Muscle of back (tissue), 13 donors: ENCODE data around the gene SEZ6L. TPM values are rescaled to one million over a fixed set of nuclear protein-coding genes. Genes with fewer than 3 reads are reported as not detected.

ENCODE experiments used
- DNase-seq, 3 donors: peaks; one replicate each; pipeline versions ENCODE4 v3.0.0 to v3.0.0-alpha.2; 2013
- long read RNA-seq, 9 donors: transcript quantifications; one replicate each; lab custom pipeline, GENCODE V29; 2026
- polyA plus RNA-seq, 10 donors: library from polyadenylated mRNA; unstranded; fragments of 120-200 nt; gene quantifications; one replicate each; pipeline ENCODE4 v1.2.1, GENCODE V29; 2013; ENCODE audit not compliant: insufficient read length in 10 of 10

SEZ6L gene
- polyA plus RNA-seq: 1 to 10 TPM in 1 of 10 donors, under 1 TPM in 9; 0.31 to 1.2 (median 0.67) TPM
- long read RNA-seq, donor 1: 0 reads
- long read RNA-seq, donor 2: 0 reads
- long read RNA-seq, donor 3: 0 reads
- long read RNA-seq, donor 4, partial matches to known transcripts: 0 of 1 reads
- long read RNA-seq, donor 4, other reads (novel, unspliced or antisense): 0 of 1 reads
- long read RNA-seq, donor 5: 0 reads
- long read RNA-seq, donor 6: 0 reads
- long read RNA-seq, donor 7: 0 reads
- long read RNA-seq, donor 8: 0 reads
- long read RNA-seq, donor 9: 0 reads

DNA sequence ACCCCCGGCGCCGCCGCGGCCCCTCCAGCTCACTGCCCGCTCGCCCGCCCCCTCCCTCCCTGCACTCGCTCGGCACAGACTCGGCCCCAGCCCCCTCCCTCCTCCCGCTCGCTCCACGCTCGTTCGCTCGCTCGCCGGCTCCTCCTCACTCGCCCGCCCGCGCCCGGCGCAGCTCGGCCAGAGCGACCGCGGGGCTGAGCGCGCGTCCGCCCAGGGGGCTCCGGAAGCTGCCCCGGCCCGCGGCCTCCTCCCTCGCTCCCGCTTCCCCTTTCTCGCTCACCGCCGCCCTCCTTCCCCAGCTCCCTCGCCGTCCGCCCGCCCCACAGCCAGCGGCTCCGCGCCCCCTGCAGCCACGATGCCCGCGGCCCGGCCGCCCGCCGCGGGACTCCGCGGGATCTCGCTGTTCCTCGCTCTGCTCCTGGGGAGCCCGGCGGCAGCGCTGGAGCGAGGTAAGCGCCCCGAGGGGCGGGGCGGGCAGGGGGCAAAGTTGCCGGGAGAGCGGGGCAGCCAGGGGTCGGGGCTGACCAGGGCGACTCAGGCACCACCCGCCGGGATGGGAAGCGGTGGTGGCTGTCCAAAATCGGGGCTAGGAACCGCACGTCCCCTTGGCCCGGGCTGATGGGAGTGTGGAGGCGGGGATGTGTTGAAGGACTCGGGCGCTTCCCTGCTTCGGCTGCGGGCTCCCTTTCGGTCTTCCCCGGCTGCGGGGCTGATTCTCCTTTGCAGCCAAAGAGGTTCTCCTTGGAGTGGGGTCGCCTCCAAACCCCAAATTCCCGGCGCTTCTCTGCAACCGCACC lies at the start of gene SEZ6L:
TSS of gene SEZ6L (plus strand) at position 148 of the 797 bp plus-strand sequence. CDS start at position 356, 208 bp downstream.
- DNase-seq: peak in 1 of 3 donors; percentile 34

DNA sequence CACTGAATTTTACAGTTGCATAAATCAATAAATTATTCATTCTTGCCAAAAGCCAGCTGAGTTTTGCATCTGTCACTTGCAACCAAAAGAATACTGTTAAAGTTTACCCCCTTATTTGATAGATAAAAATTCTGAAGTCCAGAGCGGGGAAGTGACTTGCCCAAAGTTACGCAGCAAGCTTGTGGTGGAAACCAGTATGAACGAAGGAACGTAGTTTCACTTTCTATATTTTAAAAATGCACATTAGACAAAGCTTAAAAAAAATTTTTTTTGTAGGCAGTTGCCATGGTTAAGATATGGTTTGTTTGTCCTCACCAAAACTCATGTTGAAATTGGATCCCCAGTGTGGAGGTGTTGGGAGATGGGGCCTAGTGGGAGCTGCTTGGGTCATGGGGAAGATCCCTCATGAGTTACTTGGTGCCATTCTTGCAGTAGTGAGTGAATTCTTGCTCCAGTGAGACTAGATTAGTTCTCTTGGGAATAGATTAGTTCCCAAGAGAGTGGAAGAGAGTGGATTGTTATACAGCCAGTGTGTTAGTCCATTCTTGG lies 46.3 kb upstream of the SEZ6L start:
- no peak for DNase-seq

DNA sequence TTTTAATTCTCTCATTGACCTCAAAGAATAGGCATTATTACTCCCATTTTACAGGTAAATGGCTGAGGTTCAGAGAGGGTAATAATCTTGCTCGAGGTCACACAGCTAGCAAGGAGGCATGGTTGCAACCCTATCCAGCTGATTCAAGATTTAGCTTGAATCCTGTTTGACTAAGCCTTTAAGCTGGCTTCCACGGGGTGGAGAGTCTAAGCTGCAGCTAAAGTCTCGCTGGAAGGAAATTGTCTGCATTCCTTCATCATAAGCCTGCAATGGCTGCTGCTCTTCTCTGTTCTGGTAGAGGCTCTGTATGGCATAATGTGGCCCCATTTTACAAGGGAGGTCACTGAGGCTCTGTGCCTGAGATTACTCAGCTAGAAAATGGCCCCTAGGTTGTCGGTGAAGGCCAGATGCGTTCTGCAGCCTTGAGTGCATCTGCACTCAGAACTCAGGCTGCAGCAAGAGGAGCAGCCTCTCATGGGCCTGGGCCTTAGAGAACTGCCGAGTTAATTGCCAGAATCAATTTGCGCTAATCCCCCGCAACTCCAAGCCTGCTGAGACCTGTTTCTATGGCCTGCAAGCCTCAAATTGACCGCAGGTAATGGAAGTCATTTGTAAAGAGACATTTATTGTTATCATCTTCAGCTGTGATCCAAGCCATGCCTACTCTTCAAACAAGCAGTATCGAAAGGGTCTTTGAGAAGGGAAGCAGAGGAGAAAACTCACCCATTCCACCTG lies 44.1 kb upstream of the SEZ6L start:
- no peak for DNase-seq

DNA sequence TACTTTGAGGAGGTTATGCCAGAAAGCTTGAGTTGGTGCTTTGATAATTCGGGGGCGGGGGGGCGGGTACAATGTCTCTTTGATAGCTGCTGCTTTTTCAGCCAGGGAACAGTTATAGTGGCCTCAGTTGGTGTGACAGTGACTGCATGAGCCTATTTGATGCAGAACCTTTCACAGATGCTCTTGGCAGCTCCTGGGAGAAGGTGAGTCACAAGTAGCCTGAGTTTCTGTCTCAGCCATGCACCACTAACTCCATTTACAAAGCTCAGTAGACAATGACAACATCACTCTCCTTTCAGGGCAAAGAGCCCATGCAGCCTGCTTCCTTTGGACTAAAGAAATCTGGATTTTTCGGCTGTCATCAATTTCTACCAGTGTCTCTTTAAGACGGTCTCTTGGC lies 42.1 kb upstream of the SEZ6L start:
- DNase-seq: no peak

DNA sequence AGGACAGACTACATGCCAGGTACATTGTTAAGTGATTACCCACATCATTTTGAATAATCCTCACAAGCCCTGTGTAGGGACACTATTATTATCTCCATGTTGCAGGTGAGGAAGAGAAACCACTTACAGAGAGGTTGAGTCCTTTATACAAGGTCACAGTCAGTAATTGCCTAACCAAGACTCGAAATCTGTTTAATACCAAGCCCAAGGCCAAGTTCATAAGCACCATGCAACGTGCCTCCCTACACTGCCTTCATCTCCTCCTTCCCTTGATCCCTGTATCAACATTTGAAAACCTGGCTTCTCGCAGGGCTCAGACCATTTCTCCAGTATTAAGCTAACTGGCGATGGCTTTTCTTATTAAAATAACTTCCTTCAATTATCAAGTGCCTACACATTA lies 41.7 kb upstream of the SEZ6L start:
- DNase-seq: no peak

DNA sequence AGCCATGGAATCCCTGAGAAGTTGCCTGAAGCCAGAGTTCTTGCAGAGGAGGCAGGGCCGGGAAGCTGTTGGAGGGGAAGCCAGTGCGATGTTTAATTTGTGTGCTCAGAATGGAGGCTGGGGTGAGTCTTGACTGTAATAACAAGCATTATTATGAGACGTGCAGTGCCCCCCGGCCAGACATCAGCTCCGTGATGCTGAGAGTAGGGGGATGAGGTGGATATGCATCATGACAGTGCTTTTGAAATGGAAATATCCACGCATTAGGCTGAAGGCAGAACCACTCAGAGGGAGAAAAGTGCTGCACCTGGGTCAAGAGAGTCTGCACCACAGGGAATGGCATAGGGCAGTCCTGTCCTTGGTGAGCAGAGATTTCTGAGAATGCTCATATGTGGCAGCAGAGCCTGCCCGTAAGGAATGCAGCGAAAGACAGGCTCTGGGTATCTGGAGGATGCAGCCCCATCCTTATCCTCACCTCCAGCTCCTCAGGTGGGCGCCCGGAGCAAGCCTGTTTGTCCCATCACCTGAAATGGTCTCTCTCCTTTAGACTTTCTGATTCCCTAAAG lies 37.6 kb upstream of the SEZ6L start:
- DNase-seq: no peak

DNA sequence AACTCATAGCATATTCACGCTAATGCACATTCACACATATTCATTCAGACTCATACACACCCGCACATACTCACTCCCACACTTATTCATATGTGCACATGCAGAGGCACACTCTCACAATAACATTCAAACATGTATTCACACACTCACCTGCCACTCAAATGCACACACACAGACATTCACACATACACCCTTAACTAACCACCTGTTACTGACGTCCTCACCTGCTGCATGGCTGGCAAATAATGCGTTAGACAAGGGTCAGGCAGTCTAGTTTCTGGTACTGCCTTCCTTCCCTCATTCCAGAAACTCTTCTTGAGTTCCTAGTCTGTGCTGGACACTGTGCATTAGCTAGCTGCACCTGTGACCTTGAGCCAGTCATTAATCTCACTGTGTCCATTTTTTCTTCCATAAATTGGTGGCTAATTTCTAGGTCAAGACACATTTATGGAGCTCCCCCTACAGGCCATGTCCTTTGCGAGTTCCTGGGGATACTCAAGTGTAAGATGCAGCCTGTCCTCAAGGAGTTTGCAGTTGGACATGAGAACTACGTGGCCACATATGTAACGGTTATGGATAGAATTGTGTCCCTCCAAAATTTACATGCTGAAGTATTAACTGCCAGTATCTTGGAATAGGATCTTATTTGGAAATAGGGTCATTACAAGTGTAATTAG lies 34.5 kb upstream of the SEZ6L start:
- no peak for DNase-seq

DNA sequence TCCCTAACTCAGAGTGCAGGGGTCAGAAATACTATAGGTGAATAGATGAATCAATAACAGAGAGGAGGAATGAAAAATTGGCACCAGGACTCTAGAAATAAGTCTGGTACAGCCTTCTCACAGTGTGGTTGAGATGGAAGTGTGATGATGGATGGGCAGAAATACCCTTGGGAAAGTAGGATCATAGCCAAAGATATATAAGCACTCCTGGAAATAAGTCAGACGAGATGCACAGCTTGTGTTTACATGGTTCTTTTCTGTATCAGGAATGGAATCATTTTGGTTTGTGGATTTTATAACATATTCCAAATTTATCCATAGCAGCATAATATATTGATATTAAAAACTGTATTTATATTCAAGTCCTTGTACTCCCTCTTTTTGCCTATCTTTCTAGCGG lies 33.5 kb upstream of the SEZ6L start:
- no peak for DNase-seq

DNA sequence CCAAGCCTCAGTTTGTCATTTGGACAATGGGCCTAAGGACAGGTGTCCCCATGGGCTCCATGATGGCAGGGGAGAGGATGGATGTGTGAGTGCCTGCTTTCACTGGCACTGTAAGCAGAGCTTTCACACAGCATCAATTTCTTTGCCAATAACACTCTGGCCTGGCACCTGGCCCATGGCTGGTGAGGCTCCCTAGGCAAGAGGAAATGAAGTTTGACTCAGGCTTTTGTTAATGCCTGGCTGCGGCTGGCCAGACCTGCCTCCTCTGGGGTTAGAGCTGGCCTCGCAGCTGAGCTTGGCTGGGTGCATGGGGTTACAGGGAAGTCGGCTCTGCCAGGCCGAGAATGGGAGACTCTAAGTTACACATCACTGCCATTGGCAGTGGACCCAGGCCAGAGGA lies 30.0 kb upstream of the SEZ6L start:
- no peak for DNase-seq

DNA sequence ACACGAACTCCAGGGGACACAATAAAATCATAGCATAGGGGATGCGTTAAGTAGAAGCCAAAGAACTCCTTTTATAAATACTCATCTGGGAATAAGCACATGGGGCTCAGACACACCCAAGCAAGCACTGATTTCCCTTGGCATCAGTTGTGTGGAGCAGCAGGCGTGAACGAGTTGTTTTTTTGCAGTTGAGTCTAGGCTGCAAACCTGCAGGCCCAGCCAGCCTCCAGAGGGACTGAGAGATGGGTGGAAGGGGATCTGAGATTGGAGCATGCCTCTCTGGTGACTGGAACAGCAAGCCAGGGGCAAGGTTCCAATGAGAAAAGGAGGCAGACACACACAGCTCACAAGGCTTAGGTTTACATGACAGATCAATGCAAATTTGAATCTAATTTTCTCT lies 27.4 kb upstream of the SEZ6L start:
- no peak for DNase-seq

DNA sequence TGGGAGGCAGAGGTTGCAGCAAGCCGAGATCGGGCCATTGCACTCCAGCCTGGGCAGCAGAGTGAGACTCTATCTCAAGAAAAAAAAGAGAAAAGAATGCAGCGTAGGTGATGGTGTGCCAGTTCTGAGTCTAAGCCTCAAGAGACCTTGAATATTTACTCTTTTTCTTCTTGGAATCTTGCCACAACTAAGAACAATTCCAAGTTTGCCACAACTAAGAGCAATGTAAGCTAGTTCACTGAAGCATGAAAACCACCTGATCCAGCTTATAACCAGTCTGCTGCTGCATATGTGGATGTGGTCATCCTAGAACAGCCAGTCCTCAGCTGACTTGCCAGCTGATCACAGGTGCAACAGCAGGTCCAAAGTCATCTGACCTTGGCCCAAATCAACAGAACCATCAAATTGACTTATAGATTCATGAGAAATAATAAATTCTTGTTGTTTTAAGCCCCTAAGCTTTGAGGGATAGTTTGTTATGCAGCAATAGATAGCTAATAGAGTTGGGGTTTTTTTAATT lies 25.4 kb upstream of the SEZ6L start:
- no peak for DNase-seq

DNA sequence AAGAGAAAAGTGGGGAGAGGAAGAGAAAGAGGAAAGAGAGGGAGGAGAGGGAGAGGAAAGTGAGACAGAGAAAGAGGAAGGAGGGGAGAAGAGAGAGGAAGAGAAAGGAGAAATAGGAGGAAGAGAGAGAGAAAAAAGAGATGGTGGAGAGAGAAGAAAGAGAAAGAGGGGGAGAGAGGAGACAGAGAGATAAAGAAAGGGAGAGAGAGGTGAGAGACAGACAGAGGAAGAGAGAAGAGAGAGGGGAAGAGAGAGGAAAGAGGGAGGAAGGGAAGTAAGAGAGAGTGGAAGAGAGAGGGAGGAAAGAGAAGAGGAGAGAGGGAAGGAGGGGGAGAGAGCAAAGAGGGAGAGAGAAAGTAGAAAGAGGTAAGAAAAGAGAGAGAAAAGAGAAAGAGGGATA lies 9.4 kb upstream of the SEZ6L start:
- DNase-seq: no peak

DNA sequence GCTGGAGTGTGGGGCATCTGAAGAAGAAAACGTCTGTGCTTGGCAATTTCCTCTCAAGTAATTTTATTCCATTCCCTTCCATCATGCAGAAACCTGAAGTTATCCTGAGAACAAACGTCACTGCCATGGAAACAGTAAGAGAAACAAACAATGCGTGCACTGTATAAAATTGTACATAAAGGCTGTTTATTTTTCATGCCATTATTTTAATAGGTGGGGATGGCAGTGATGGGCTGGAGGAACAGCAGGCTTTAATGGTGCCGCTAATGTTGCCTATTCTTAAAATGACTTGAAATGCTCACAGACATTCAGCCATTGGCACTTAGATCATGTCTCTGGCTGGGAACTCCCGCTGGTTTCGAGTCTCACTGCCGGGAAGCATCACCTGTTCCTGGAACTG lies 7.5 kb upstream of the SEZ6L start:
- no peak for DNase-seq

DNA sequence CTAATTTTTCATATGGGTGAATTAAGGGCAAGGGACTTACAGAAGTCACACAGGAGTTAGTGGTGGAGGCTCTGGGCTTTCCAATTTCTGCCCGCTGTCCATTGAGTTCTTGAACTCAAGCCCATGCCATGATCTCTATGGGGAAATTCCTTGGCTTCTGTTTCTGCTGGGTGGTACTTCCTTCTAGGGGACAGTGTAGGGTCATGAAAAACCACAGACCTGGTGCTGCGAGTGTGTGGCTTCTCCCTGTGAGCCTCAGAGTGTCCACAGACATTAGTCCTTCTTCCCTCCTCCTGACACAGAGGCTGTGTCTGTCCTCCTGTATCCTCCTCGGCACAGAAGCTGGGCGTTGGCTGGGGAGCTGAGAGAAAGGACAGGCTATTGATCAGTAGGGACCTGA lies 6.3 kb upstream of the SEZ6L start:
- no peak for DNase-seq

DNA sequence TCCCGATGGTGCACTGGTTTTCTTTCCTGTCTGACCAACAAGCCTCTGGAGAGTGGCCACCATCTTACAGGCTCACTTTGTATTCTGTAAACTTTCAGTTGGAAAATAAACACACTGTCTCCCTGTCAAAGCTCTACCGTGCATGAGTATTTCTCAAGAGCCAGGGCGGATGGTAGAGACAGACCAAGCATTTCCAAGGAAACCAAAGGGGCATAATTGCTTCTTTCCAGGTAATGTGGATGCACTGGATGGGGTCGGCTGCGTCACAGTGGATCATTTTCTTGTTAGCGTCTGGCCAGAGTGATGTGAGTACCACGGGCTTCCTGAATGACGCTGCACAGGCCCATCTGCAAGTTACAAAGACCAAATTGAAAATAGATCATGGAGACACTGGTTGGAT lies 5.1 kb upstream of the SEZ6L start:
- no peak for DNase-seq

DNA sequence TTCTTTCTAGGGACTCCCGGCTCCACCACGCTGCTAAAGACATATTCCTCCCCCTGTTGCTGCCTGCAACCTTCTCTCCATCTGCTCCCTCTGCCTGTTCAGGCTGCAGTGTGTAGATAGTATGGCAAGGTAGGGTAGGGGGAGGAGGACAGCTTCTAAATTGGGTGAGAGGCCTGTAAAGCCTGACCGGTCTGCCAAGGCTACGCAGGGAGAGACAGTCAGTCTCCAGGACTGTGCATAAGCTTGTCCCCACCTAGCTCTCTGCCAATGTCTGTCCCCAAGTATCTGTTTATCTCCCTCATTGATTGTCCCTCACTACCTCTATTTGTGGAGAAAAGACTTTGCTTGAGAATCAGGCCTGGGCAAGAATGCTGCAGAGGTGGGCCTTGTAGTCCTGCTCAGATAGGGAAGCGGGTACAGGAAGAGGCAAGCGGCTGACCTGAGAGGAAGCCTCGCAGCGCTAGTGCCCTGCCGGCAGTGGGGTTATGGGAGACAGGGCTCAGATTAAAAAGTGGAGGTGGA lies 871 bp upstream of the SEZ6L start:
- DNase-seq: peak in 1 of 3 donors; percentile 22

DNA sequence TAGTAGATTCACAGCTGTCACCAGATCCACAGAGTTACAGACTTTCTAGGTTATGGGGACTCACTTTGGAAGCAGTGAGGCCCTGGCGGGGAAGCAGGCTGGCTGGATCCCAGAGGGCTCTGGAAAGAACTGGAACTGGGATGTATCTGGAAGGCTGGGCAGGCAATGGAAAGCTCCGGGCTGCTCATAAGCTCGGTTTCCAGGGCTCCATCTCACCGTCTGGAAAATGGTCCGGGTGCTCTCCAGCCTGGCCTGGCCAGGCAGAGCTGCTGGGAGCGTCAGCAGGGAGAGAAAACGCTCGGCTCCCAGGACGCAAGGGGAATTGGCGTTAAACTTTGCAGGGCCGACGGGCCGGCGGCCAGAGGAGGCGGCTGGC lies 335 bp upstream of the SEZ6L start:
- DNase-seq: peak in 2 of 3 donors; percentile 36 to 67

DNA sequence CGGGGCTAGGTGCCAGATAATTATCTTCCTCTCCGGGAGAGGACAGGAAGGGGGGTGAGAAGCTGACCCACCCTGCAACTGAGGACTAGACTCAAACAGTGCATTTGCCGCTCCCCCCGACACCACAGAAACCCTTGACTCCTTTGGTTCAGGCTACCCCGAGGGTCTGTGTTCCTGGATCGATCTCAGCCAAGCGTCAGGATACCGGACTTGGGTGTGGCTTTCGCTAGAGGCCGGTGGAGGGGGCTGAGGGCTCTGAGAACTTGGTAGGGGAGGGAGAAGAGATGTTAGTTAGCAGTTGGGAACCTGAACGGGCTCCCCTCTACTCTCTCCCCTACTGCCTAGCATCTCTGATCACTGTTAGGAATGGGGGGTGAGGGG lies 840 bp downstream of the SEZ6L start:
- DNase-seq: no peak

DNA sequence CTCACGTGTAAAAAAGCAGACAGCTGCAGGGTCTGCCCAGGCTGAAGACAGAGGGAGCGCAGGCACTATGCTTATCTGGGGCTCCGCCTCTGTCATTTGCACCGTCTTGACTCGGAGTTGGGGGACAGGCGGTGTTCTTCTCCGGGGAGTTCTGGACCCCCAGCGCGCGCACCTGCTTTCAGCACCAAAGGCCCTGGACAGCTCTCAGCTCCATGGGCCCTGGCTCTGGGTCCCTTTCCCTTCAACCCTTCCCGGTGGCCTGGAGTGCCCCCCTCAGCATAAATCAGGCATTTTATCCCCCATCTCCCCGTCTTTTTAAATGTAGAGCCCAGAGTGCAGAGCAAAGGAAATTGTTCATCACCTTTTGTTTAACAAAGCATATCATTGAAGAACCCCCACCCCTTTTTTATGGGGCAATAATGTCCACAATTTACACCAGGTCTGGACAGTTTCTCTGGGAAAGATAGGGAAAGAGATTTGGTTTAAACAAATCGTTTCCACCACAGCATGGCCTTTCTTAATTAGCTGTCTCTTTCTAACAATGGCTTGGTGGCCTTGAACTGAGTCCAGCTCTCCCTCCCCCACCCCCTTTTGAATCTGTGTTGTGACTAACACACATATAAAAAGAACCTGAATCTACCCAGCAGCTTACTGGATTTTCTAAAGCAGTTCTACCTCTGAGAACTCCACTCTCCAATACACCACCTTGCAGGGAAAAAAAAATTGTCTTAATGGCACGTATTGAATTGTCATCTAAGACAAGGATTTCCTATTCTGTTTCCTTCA lies 1.7 kb downstream of the SEZ6L start:
- DNase-seq: peak in 2 of 3 donors; percentile 21 to 43

DNA sequence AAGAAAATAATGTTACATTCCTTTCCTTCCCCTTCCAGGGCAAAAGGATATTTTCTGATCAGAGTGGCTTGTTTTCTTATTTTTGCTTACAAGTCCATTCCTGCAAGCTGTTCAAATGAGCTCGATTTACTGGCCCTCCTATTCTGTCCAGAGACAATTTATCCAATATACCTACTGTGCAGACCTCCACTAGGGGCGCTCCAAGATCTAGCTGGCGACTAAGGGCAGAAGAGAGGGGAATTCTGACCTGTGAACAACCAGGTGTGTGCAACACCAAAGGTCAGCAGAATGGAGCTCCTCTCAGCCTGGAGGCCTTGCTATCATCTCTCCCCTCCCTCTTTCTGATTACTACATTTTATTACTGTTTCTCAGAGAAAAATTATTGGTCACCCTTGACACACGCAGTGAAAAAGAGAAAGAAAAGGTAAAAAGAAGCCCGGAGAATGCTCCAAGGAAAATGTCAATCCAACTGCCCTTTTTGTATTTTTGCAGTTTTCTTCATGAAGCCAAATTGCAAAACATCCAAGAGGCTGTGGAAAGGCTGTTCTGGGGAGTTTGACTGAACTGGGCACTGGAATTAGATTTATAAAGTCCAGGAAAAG lies 3.2 kb downstream of the SEZ6L start:
- DNase-seq: peak in 2 of 3 donors; percentile 7 to 11
